ENCODE data around the gene ELF2.
"Not testable (repeated sequence)": the region's sequence is repeated elsewhere in the genome, so short reads cannot be mapped to it uniquely, and the experiment has no call there.

The ELF2 gene

DNA sequence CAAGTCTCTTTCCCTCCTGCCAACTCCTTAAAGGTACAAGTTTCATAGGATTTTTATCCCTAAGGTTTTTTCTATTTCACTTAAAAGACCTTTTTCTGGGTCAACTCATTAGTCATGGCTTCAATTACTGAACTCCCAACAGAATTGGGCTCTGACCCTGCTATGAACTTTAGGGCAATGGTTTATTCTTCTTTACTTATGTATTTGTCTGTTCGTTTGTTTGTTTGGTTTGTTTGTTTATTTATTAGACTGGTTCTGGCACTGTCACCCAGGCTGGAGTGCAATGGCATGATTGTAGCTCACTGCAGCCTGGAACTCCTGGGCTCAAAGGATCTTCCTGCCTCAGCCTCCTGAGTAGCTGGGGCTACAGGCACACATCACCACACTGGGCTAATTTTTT is 167.3 kb downstream of the ELF2 start:
- TF ChIP-seq, protein P1, sequence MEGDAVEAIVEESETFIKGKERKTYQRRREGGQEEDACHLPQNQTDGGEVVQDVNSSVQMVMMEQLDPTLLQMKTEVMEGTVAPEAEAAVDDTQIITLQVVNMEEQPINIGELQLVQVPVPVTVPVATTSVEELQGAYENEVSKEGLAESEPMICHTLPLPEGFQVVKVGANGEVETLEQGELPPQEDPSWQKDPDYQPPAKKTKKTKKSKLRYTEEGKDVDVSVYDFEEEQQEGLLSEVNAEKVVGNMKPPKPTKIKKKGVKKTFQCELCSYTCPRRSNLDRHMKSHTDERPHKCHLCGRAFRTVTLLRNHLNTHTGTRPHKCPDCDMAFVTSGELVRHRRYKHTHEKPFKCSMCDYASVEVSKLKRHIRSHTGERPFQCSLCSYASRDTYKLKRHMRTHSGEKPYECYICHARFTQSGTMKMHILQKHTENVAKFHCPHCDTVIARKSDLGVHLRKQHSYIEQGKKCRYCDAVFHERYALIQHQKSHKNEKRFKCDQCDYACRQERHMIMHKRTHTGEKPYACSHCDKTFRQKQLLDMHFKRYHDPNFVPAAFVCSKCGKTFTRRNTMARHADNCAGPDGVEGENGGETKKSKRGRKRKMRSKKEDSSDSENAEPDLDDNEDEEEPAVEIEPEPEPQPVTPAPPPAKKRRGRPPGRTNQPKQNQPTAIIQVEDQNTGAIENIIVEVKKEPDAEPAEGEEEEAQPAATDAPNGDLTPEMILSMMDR (conservative IDR thresholded peaks at IDR 0.05; ENCODE audit: low read depth), result no peak
- POLR2A ChIA-PET (ENCODE audit: low non-redundant PET), result no interaction called here
- DNase-seq (ENCODE audit: low spot score), result no peak
- CTCF ChIA-PET, result no interaction called here
- no peak overlapping the region for H3K27ac ChIP-seq

DNA sequence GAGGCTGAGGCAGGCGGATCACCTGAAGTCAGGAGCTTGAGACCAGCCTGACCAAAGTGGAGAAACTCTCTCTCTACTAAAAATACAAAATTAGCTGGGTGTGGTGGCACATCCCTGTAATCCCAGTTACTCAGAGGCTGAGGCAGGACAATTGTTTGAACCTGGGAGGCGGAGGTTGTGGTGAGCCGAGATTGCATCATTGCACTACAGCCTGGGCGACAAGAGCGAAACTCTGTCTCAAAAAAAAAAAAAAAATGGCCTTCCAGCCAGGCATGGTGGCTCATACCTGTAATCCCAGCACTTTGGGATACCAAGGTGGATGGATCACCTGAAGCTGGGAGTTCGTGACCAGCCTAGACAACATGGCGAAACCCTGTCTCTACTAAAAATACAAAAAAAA is 168.7 kb downstream of the ELF2 start:
- 0 out of 2 replicates have a peak overlapping the region, but pooled peaks have one; percentile 9 for H3K27ac ChIP-seq
- DNase-seq (ENCODE audit: low spot score); POLR2A ChIA-PET (ENCODE audit: low non-redundant PET): not testable (repeated sequence)
- CTCF ChIA-PET, result interaction anchor here (0.6 kb wide), 2 partner anchors 34 to 920 kb away, joined by 3 to 5 read pairs; no protein-coding TSS in a partner anchor

DNA sequence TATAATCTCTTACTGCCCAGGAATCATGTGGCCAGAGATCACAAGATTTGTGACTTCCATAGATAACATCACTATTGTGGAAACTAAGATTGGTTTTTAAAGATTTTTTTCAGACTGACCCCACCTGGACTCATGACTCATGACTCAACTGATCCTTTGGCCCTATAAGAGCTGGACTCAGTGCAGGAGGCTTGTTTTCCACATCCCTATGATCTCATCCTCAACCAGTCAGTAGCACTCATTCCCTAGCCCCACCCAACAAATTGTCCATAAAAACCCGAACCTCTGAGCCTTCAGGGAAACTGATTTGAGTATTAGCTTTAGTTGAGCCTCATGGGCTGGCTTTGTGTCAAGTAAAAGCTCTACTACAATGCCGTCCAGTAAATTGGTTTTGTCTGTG is 169.4 kb downstream of the ELF2 start:
- TF ChIP-seq, protein P1 (conservative IDR thresholded peaks at IDR 0.05; ENCODE audit: low read depth), result no peak
- H3K27ac ChIP-seq, result no peak overlapping the region
- CTCF ChIA-PET, result no interaction called here
- no peak for DNase-seq (ENCODE audit: low spot score)
- POLR2A ChIA-PET (ENCODE audit: low non-redundant PET), result no interaction called here
